Measurements from ENCODE around the gene LNX2.

Gene LNX2

DNA sequence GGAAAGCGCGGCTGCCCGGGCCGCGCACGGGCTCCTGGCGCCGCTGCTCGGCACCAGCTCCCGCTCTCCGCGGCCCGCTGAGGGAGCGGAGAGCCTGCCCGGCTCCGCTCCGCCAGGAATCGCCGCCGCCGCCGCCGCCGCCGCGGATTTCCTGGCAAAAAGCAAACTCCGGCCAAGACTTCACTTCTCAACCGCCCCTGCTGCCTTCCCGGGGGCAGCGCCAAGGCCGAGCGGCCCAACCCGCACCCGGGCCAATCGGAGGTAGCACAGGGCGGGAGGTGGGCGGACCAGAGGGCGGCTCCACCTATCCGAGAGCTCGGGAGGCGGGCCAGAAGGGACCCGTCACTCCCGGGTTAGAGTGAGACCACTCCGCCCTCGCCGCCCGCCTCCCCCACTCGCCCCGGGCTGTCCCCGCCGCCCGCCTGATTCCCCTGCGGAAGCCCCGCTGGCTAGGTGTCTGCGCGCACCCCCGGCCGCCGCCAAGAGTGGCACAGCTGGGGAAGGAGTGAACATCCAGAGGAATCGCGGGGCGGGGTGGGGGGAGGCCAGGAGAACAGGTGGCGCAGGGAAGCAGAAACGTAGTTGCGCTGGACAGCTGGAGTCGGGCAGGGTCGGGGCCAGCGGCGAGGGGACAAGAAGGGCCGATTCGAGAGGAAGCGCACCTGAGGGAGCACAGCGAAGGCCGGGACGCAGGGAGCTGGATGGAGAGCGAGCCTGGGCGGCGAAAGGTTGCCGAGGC, at the start of gene LNX2:
Gene LNX2 (minus strand): TSS at position 153 of the 739 bp plus-strand sequence. CDS start 38,826 bp downstream, outside the sequence.
- peak; percentile 98 for DNase-seq (ENCODE audit: low spot score)

DNA sequence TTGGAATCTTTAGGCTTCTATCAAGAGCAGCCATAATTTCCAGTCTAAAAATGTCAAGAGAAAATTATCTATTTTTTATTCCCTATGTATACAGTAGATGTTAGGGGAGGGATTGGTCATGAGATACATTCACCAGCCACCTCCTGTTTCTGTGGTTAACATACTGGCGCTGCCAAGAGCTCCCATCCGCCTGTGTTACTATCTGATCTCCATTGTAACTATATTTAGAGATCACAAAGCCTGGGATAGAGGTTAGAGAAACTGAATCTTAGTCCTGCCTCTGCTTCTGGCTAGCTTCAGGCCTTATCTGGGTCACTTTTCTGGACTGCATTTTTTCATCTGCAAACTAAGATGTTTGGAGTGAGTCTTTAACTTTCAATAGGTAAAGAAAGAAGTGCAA, 47.6 kb upstream of the LNX2 start:
- no peak for DNase-seq (ENCODE audit: low spot score)

DNA sequence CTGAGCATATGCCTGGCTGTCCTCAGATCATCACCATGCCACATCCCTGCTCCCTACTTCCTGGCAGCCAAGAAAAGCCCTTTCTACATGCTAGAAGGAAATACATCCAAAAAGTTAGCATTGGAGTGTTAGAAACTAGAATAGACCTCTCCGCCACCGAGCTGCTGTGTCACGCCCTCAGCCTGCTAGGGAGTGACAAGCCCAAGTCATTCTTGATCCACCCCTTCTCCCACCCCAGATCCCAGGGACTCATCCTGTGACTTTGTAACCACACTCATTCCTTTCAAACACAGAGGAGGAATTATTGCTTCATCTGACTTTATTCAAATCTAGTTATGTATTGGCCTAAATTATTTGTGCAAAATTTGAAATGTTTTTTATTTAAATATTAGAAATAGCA, 46.6 kb upstream of the LNX2 start:
- DNase-seq (ENCODE audit: low spot score) = no peak

DNA sequence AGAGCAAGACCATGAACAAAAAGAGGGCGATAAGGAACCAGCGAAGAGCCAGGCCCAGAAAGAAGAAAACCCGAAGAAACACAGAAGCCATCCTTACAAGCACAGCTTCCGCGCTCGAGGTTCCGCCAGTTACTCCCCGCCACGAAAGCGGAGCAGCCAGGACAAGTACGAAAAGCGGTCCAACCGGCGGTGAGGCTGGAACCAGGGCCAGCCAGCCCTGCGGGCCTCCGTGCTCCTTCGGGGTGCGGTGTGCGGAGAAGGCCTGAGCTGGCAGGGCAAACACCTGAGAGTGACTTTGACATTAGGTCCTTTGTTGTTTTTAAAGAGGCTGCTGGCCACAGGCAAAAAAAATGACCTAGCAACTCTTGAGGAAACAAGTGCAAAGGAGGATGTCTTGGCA, 45.4 kb upstream of the LNX2 start:
- DNase-seq (ENCODE audit: low spot score) = no peak

DNA sequence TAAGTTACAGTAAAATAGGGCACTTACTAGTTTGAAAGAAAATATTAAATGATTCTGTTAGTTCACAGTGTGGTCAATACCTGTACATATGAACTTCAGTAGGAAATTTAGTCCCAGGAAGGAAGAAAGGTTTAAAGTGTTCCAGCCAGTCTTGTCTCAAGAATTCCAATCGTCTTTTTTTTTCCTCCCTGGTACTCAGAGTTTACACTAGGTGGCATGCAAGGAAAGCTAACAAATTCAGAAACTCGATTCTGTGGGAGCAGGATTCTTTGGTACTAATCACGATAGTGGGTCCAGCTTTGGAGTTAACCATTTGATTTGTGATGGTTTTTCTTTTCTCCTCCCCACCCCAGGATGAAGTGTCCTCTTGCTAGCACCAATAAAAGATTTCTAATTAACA, 45.0 kb upstream of the LNX2 start:
- no peak for DNase-seq (ENCODE audit: low spot score)

DNA sequence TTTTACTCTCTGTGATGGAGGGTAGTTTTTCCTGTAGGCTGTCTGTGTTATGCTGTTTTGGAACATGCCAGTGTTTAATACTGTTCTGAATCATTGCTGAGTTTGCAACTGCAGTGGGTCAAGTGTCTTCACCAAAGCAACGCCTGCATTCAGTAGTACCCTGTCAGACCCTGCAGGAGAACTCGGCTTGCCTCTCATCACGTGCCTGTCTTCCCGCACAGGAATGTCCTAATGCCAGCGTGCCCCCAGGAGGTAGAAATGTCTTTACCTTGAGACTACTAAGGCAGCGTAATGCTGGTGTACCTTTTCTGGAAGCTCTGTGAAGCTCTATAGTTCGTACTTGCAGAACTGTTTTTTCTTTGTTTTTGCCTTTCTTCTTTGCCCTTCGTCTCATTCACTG, 43.6 kb upstream of the LNX2 start:
- no peak for DNase-seq (ENCODE audit: low spot score)

DNA sequence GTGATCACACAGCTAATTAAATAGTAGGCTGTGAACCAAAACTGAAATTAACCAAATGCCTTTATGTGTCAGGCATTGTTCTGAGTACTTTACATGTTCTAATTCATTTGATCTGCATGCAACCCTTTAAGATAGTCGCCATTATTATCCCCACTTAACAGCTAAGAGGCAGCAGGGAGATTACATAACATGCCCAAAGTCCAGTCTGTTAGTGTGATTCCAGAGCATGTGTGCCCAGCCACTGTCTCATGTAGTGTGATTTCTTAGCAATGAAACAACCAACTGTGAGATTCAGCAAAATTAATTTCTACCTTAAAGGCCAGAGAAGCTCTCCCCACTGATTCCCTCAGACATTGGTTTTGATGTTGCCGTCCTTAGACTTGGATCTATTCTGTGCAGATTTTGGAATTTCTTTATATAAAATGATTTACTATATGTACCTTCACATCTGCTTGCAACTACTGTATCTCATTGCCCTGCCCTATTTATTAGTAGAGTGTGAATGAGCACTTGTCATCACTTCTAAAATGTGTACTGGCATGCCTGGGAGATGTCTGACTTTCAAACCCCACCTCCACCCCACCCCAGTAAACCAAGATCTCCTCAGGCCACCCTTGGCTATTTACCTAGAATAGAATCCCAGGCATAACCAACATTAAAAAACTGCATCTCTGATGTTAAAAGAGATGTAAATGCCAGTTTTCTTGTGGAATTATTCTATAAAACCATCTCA, 42.6 kb upstream of the LNX2 start:
- DNase-seq (ENCODE audit: low spot score) = no peak

DNA sequence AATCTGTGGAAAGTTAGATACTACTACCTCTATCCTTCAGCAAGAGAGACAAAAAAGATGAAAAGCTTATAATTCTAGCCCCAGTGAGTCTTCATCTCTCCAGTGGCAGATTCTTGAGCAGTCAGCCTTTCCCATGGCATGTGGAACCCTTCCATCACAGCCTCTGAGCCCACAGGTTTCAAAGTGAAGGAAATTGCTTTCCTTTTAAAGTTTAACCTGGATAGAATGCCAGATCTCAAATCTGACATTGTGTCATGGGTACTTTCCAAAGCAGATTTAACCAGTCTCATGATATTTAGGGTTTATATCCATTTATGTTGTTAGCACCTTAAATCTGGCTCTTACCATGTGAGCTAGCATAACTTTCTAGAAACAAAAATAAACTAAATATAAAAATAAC, 40.7 kb upstream of the LNX2 start:
- DNase-seq (ENCODE audit: low spot score) = no peak

DNA sequence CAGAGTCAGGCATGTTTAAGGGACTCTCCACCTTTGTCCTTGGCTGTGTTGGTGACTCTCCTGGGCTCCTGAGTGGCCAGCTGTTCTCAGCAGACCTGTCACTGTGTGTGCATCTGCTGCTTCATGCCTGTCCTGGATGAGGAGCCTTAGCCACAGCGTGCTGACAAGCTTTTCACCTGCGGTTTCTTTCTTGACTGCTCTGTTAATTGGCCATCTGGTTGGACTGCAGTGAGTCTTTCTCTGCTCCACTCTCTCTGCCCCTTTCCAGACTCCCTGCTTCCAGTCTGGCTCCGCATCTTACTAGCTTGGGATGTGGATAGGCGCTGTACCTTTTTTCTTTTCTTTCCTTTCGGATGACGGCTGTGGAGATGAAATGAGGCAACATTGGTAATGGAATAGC, 40.2 kb upstream of the LNX2 start:
- no peak for DNase-seq (ENCODE audit: low spot score)

DNA sequence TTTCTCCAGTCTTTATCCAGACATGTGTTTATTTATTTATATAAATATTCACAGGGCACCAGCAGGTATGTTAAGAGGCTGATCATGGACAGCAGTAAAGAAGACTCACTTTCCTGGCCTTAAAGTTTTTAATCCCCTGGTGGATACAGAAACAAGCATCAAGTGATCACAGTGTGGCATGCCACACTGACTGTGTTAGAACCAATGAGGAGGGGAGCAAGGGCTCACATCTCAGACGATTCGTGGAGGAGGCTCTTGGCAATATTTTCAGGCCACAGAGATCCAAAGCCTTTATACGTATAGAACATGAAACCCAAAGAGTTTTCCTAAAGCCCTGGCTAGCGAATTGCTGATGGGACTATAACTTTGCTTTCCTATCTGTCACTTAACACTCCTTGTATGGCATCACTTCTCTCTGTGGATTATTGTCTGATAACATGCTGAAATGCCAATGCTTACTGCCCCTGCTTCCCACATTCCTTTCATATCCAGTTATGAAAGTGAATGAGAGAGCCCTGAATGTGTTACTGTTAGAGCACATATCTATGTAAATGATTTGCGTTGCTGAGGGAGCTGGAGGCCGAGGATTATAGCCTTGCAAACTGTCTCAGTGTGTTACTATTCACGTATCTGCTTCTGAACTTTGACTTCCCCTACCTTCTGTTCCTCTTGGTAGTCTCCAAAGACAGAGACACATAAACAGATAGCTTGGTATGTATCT, 39.0 kb upstream of the LNX2 start:
- DNase-seq (ENCODE audit: low spot score) = no peak

DNA sequence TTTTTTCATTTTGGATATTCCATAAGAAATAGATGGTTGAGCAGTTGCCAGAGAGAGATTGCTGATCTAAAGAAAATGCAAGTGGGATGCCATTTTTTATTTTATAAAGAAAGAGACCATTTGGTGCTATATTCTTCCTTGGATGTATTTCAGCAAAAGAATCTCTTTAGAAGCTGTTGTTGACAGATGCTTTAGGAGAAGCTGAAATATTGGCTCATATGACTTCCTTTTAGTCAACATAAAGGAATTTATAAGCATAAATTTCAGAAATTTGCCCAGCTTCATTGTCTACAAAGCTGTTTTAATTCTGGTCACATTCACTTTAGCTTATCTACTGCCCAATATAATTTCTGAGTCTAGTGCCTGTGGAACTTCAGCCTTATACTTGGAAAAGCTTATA, 38.2 kb upstream of the LNX2 start:
- DNase-seq (ENCODE audit: low spot score) = no peak

DNA sequence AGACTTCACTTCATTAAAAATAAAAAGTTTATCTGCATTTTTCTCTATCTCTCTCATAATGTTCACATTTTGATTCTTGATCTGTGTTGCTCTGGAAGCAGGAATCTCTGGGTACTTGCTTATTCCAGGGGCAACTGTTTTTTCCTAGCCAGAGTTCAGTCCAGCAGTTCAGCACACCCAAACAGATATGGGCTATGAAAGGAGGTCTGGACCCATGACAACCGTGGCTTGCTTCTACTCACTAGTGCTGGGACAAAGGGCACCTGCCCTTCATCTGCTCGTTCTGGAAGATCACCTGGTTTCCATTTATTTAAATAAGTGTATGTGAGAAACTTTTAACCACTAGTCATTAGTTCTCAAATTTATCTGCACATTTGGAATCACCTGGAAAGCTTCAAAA, 37.4 kb upstream of the LNX2 start:
- DNase-seq (ENCODE audit: low spot score) = no peak

DNA sequence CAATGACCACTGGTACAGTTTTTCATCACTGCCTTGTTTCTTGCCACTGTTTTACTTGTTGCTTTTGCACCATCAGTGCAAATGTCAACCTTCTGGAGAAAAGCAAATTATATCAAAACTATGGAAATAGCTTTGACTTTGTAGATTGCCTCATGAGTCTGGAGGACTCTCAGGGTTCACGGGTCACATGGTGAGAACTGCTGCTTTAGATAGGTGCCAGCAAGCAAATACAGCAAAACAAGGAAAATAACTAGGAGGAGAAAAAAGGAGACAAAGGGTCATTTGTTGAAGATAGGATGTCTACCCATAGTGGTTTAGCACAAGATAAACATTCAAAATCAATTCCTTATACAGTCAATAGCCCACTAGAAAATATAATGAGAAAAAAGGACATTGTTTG, 34.5 kb upstream of the LNX2 start:
- DNase-seq (ENCODE audit: low spot score) = no peak

DNA sequence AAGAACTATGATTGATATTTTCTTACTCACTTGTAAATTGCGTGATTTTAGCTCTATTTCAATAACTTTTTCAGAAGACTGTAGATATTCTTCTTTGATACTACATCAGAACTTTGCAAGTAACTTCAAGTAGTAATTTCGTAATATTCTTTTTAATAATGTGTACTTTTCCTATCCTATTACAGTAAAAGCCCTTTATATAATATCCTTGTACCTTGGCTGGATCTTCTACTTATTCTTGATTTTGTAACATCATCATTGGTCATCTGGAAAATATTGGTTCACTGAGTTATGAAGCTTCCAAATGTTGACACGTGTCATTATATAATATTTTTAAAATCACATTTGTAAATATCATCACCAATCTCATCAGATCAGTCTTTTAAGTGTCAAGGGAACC, 33.7 kb upstream of the LNX2 start:
- no peak for DNase-seq (ENCODE audit: low spot score)

DNA sequence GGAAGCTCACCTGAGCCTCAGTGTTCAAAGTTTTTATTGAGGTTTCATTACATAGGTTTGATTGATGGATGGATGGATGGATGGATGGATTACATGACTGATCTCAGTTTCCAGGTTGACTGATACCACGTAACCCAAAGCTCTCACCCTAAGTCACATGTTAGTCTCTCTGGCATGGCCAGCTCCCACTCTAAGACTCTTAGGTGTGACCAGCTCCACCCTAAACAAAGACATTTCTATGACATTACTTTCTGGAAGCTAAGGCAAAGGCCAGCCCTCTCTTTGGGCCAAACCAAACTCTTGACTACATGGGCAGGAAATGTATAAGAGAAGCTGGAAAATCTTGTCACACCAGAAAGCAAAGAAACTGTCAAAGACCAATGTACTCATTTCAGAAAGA, 30.0 kb upstream of the LNX2 start:
- DNase-seq (ENCODE audit: low spot score) = no peak

DNA sequence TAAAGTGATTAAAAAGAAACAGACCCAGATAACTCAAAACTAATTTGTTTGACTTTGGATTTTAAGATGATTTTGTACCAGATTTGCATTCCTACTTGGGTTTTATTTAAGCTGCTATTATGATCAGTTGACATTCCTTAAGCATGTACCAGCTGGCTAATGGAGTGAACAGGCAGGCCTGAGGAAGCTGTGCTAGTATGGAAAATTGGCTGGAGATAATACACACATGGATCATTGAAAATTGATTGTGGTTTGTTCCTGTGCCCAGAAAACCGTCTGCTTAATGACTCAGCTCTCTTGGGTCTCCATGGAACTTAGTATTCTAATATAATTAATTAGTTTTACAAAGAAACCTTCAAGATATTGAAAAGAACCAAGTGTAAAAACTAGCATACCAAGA, 24.0 kb upstream of the LNX2 start:
- DNase-seq (ENCODE audit: low spot score) = no peak

DNA sequence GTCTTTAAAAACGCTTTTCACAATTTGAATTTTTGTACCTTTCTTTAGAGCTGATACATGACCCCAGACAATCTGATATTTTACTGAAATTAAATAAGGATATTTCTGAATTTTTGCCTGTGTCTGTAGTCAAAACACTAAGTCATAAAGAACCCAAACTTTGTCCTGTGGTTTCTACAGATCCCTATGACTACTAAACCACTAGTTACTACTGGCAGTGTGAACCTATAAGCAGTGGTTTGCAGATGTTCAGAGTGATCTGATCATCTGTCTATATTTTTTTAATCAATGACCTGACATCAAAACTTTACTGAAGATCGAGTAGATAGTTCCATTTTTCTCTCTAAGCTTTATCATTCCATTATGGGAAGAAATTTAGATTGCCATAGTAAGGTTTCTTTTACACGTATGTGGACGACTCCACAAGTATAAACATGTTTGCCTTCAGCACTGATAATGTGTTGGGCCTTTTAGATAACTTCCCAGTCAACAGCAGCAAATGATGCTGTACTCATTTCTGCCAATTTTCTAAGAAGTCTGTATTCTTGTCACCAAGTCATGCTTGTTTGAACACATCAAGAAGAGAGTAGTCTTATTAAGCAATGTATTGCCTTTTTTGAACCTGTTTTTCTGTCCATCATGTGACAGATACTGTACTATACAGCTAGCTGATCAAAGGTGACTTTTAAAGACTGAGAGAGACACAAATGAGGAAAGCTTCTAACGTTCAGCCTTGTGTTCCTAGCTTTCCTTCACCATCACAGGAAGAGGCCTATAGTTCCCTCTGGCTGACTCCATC, 23.2 kb upstream of the LNX2 start:
- no peak for DNase-seq (ENCODE audit: low spot score)

DNA sequence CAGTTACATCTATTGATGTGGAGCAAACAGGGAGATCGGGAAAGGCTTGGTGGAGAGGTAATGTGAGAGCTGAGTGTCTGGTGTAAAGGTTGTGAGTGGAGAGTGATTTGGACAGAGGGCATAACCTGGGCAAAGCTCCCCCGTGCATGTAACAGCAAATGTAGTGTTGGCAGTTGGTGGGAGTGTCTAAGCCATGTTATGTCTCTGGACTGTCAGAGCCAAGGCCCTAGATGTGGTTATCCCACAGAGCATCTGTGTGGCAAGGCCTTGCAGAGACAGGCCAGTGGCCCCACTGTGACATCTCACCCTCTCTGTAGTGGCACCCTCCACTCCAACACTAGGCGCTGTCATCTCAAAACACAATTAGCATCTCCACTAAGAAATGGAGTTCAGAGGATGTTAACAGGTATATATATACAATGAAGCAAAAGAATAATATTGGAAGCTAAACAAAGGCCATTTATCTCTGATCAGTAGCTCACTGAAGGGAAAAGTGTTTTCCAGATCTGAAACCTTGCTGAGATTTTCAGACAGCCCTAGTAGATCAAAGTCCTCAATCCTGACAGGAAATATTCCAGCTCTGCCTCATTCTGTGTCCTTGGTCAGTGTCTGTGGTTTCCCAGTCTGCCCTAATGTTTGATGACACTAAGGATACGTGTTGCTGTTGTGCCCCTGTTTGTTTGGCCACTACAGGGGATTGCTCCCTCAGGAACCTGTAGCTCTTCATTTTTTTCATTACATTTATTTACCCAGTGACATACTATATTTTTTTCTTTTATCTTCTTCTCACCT, 21.6 kb upstream of the LNX2 start:
- DNase-seq (ENCODE audit: low spot score) = no peak

DNA sequence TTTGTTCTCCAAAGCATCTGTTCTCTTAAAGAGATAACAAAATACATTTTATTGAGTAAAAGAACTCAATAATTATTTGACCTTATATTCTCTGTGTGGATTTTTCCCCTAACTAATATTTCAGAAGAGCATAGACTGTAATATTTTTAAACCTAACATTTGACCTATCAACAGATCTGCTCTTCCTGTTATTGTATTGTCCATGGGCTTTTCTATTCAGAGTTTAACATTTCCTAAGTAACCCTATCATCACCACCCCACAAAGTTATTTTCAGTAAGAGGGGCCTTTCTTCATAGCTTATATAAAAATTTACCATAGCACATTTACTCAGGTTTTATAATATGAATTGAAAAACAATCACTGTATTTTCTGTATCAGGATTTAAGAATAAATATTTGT, 18.9 kb upstream of the LNX2 start:
- DNase-seq (ENCODE audit: low spot score) = no peak

DNA sequence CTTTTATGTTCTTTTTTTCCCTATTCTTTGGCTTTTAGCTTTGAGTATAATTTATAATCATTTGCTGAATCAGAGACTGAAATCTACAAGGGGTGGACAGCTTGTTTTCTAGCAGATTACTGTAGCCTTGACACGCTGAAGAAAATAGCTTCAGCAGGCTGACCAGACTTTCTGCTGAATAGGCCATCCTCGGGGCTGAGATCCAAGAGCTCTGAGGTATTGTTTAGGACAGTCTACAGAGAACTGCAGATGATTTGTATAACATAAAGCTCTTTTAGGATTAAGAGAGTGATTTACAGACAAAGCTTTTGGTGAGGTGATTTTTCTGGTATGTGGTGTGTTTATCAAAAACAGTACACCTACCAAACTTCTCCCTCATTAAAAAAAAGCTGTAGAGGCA, 18.2 kb upstream of the LNX2 start:
- DNase-seq (ENCODE audit: low spot score) = no peak

DNA sequence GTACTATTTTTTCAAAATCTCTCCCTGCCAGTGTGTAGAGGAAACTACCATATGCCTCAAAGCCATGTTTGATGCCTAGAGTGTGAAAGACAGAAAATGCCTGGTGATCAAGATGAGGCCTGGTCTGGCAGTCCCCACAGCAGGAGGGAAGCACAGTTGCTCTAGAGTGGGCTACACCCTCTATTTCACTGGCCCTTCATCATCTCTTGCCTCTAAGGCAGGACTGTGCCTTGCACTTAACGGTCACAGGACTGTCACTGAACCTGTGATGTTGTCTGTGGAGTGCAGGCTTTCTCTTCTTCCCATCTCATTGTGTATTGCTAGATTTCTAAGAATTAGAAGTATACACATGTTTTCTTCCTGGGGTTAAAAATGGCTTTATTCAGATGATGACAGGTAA, 17.7 kb upstream of the LNX2 start:
- DNase-seq (ENCODE audit: low spot score) = no peak

DNA sequence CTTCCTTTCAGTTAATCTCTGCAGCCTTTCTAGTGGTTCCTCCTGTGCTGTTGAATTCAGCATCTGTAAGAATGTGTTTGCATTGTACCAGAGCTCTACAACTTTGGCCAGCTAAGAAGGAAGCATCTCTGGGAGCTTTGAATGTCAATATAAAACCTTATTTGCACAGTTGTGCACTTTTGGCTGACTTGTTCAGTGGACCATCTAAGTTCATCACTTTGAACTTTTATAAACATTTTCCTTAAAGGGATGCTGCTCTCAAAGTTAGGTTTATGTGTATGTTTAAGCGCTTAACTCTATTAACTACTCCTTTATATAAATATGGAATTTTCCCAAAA, 16.9 kb upstream of the LNX2 start:
- no peak for DNase-seq (ENCODE audit: low spot score)
